22Rv1 (cell line): Measurements from ENCODE around the gene ETV3L.

Experiments
- H3K27ac ChIP-seq: fragments of 450-650 bp; 2 replicates; pipeline ENCODE4 v1.5.1; 2017
- ZFX ChIP-seq: fragments of 450-650 bp; IDR thresholded peaks from 2 replicates; pipeline ENCODE4 v1.6.1; 2017; ENCODE audit warnings: antibody characterized with exemption, borderline replicate concordance
- TF ChIP-seq, protein P1 (sequence below): fragments of 450-650 bp; IDR thresholded peaks from 2 replicates; pipeline ENCODE4 v1.5.1; 2017; ENCODE audit warnings: mild to moderate bottlenecking

The ETV3L gene

DNA sequence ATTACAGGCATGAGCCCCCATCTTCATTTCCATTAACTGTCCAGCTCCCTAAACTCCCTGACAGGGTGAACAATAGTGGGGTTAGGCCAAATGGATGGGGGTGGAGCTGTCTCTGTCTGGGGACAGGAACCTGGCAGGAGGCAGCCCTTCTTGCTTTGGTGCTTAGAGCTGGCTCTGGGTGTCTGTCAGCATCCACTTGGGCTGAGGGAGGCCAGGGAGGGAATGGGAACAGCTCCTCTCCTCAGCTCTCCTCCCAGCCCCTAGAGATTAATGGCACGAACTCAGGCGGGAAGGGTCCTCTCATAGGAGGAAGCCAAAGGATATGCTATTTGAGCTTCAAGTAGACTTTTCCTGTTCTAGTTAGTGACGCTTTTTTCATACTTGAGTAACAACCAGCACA is 11.1 kb upstream of the ETV3L start:
- TF ChIP-seq ZFX: no peak
- TF ChIP-seq, protein P1, sequence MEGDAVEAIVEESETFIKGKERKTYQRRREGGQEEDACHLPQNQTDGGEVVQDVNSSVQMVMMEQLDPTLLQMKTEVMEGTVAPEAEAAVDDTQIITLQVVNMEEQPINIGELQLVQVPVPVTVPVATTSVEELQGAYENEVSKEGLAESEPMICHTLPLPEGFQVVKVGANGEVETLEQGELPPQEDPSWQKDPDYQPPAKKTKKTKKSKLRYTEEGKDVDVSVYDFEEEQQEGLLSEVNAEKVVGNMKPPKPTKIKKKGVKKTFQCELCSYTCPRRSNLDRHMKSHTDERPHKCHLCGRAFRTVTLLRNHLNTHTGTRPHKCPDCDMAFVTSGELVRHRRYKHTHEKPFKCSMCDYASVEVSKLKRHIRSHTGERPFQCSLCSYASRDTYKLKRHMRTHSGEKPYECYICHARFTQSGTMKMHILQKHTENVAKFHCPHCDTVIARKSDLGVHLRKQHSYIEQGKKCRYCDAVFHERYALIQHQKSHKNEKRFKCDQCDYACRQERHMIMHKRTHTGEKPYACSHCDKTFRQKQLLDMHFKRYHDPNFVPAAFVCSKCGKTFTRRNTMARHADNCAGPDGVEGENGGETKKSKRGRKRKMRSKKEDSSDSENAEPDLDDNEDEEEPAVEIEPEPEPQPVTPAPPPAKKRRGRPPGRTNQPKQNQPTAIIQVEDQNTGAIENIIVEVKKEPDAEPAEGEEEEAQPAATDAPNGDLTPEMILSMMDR: no peak

GRCh38 chr1:157110003-157110402 is 10.4 kb upstream of the ETV3L start:
- TF ChIP-seq, protein P1: no peak
- no peak for TF ChIP-seq ZFX
- H3K27ac ChIP-seq: no peak overlapping the region

More for the DNA sequence above, 11.1 kb upstream of the ETV3L start:
- H3K27ac ChIP-seq: no peak overlapping the region

DNA sequence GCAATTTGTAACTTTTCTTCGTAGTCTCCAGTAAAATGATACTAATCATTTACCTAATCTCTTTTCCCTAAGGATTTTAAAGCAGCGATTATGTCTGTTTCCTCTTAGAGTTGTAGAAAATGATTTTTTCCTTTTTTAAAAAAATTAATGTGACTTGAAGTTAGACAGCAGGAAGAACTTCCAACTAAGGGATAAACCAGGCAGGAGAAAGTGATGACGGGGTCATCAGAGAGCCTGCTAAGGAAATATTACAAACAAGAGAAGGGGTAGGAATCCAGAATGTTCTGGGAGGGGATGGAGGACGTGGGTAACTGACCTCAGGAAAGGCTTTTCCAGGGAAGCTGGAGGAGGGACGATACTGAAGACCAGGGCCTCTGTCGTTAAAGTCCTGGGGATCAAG is 8.8 kb upstream of the ETV3L start:
- TF ChIP-seq ZFX: no peak
- TF ChIP-seq, protein P1: no peak
- no peak overlapping the region for H3K27ac ChIP-seq

DNA sequence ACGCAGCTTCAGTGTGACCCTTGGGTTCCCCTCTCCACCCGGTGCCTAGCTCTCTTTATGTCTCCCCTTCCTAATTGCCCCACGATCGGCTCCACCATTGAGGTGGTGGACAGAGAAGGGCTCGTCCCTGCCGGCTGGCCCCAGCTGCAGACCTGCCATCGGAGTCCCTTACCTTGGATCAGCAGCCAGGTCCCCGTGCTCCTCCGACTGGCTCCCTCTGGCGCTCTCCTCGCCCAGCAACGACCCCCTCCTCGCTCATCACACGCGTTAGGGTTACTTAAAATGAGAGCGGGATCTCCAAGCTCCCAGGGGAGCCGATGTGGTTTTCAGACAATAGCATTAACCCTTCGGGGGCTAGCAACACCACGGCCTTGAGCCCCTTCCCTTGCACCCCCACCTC is 8.1 kb upstream of the ETV3L start:
- no peak for TF ChIP-seq ZFX
- TF ChIP-seq, protein P1: no peak
- no peak overlapping the region for H3K27ac ChIP-seq

GRCh38 chr1:157106813-157107189 is 7.2 kb upstream of the ETV3L start:
- no peak overlapping the region for H3K27ac ChIP-seq
- no peak for TF ChIP-seq ZFX
- TF ChIP-seq, protein P1: no peak

GRCh38 chr1:157105988-157106812 is 6.6 kb upstream of the ETV3L start:
- no peak for TF ChIP-seq ZFX
- TF ChIP-seq, protein P1: no peak
- H3K27ac ChIP-seq: no peak overlapping the region

- H3K27ac ChIP-seq: no peak overlapping the region
- TF ChIP-seq, protein P1: no peak
- no peak for TF ChIP-seq ZFX
These were observed 5.8 kb upstream of the ETV3L start for GRCh38 chr1:157105298-157105987.
